NK-92 (cell line): ENCODE data around the gene DPPA2.
"Not testable (repeated sequence)": the region's sequence is repeated elsewhere in the genome, so short reads cannot be mapped to it uniquely, and the experiment has no call there.

Experiments
- DNase-seq: peaks from one replicate; lab custom pipeline; 2025; ENCODE audit not compliant: unreplicated experiment; lab: John Stamatoyannopoulos, UW

DPPA2 gene, protein sequence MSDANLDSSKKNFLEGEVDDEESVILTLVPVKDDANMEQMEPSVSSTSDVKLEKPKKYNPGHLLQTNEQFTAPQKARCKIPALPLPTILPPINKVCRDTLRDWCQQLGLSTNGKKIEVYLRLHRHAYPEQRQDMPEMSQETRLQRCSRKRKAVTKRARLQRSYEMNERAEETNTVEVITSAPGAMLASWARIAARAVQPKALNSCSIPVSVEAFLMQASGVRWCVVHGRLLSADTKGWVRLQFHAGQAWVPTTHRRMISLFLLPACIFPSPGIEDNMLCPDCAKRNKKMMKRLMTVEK

GRCh38 chr3:109316162-109316730 is at the start of gene DPPA2:
DPPA2 (minus strand) TSS chr3:109316517; CDS start chr3:109314542, 1,975 bp downstream.
- DNase-seq, result no peak

DNA sequence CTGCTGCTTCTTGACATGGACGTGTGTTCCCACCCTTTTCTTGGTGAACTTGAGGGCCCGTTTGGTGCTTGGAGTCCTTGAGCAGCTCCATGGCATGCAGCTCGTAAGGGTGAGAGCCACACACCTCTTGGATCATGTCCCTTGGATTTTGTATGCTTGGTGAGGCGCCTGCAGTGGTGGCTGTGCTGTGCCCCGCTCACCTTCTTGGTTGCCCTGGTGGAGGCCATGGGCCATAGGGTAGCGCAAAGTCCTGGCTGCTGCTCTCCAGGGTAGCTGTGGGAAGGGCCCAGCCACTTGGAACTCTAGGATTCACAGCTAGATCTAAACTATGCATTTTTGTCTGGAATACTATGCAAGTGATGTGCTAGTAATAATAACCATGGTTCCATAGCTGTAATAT is 47.8 kb upstream of the DPPA2 start:
- no peak for DNase-seq

DNA sequence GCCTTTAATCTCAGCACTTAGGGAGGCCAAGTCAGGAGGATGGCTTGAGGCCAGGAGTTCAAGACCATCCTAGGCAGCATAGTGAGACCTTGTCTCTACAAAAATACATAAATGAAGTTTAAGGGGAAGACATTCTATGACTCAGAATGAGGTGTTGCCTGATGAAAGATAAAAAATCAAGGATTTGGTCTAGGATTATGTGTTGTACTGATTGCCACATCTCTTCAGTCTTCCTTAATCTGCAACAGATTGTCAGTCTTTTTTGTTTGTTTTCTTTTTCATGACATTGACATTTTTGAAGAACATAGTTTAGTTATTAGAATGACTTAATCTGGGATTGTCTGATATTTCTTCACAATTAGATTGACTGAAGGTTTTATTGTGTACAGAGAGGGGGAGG is 47.3 kb upstream of the DPPA2 start:
- DNase-seq, result no peak

GRCh38 chr3:109362823-109363222 is 46.5 kb upstream of the DPPA2 start:
- DNase-seq, result no peak

DNA sequence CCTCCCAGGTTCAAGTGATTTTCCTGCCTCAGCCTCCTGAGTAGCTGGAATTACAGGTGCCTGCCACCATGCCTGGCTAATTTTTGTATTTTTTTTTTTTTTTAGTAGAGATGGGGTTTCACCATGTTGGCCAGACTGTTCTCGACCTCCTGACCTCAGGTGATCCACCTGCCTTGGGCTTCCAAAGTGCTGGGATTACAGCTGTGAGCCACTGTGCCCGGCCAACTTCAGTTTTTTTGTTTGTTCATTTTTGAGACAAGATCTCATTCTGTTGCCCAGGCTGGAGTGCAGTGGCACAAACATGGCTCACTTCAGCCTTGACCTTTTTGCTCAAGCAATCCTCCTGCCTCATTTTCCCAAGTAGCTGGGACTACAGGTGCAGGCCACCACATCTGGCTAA is 42.5 kb upstream of the DPPA2 start:
- not testable (repeated sequence) for DNase-seq

- DNase-seq, result no peak
Measured at GRCh38 chr3:109356442-109357155, 40.3 kb upstream of the DPPA2 start.

DNA sequence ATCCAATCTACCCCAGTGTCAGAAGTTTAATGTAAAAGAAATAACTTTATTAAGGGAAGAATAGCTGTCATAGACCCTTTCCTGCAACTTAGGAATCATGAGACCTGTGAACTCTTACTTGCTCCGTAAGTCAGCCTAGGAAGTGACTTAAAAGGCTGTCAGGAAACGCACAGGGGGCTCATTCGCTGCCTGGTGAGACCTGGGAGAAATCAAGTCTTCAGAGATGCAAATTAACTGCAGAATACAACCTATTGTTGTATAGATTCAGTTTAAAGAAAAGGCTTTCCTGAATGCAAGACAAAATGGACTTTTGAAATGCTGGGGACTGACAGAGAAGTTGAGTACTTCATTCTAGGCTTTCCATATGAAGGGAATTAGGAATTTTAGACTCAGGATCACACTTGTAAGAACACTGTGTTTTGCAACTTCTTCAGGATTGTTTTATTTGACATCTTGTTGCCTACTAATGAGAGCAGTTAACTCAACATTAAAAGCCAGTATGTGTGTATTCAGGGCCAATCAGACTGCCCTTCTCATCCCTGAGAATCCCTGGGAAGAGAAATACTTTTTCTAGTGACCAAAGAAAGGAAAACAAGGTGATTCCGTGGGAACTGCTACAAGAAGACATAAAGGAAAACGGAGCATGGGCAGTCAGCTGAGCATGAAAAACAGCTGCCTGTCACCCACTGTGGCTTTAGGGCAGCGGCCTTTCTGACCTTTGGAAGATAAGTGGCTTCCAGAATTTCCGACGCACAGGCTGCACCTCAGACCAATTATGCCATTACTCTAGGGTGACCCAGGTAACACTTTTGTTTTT is 39.5 kb upstream of the DPPA2 start:
- no peak for DNase-seq

DNA sequence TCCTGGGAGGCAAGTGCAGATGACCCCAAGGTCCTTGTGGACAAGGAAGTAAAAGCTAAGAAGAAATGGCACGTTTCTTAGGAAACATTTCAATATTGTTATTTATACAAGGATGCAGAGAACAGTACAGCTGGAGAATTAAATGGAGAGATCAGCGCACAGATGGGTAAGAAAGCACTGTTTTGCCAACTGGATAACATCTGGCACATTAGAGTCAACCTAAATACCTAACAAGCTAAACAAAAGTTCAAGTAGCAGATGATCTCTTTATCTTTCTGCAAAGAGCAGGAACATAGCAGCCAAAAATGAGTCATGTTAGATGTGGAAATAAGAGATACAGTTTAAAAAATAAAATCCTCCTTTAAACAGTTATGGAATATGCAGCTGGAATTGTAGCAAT is 36.7 kb upstream of the DPPA2 start:
- no peak for DNase-seq

- DNase-seq, result no peak
Measured at GRCh38 chr3:109351231-109351630, 34.9 kb upstream of the DPPA2 start.

DNA sequence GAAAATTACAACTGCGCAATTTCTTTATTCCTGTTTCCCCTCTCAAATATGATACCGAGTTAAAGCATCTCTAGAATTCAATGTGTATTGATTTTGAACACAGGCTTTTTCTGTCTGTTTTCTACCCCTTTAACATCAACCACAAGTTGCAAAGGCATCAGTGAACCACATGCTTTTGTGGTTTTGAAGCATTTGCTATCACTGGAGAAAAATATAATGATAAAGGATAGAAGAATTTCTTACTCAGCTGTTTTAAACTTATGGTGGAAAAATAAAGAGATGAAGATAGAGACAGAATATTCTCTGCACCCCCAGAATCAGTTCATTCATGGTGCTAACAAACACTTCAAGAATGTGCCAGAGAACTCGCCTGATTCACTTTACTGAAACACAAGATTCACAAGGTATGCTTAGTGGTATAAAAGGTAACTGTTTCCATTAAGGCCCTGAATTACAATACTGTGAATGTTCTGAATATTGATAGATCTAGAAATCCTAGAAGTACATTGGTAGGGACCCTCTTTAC is 30.5 kb upstream of the DPPA2 start:
- no peak for DNase-seq

DNA sequence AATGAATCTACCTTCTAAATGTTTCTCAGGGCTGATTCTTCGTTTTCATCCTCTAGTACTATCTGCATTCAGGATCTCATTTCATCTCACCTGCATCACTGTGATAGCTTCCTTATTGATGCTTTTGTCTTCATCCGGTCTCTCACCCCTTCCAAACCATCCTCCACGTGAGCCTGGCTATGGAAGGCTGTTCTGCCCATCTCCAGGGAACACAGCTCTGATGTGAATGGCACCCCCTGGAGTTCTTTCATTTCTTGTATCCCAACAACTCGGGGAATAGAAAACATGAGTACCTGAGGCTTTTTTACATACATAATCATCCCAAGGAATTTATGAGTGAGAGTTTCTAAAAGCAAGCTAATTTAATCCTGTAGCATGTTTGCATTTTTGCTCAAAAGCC is 29.8 kb upstream of the DPPA2 start:
- no peak for DNase-seq

- DNase-seq, result no peak
Measured at GRCh38 chr3:109339714-109340648, 23.7 kb upstream of the DPPA2 start.

DNA sequence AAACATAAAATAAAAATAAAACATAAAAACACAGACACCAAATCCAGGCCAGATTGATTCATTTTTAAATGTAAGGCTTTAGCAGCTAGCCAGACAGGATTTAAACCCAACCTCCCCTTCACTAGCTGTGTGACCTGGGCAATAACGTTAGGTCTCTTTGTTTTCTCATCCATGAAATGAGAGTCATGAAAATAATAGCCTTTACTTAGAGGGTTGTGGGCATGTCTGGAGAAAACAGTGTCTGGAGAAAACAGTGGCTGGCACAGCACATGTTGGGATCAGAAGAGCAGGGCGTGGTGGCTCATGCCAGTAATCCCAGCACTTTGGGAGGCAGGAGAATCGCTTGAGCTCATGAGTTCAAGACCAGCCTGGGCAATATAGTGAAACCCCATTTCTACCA is 22.9 kb upstream of the DPPA2 start:
- DNase-seq, result no peak

GRCh38 chr3:109338322-109338721 is 22.0 kb upstream of the DPPA2 start:
- no peak for DNase-seq

- no peak for DNase-seq
Measured at GRCh38 chr3:109337393-109337792, 21.1 kb upstream of the DPPA2 start, which contains the start of gene DPPA4. DPPA4 (minus strand) TSS chr3:109337546; CDS start chr3:109337517, 29 bp downstream.

- no peak for DNase-seq
Measured at GRCh38 chr3:109336291-109336861, 20.1 kb upstream of the DPPA2 start.

DNA sequence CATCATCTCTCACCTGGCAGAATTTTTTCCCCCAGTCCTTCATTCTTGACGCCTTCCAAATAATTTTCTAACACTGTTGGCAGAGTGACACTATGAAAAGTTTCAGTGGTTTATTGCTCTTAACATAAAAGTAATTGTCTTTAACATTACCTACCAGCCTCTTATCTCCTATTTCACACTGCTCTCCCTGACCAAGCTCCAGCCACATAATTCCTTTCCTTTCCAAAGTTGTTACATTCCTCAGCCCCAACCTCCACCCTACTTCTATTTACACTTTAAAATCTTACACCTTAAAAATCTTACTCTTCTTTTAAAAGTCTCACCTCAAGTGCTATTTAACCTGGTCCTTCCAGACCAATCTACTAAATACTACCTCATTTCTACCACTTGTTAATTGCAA is 18.3 kb upstream of the DPPA2 start:
- no peak for DNase-seq

DNA sequence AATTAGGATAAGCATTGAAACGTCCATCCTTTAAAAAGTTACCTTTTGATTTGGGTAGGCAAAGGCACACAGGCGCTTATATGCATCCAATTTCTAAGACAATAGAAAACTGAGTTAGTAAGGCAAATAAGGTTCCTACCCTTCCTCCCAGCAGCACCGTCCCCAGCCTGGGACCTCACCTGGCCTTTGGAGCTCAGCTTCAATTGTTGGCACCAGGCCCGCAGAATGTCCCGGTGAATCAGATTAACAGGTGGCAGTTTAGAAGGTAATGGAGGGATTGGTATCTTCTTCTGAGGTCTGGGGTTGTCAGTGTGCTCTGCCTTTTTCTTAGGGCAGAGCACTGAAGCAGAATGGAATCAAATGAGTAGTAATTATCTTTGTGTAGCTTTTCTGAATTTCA is 15.4 kb upstream of the DPPA2 start:
- DNase-seq, result no peak

GRCh38 chr3:109330405-109330804 is 14.1 kb upstream of the DPPA2 start:
- no peak for DNase-seq

DNA sequence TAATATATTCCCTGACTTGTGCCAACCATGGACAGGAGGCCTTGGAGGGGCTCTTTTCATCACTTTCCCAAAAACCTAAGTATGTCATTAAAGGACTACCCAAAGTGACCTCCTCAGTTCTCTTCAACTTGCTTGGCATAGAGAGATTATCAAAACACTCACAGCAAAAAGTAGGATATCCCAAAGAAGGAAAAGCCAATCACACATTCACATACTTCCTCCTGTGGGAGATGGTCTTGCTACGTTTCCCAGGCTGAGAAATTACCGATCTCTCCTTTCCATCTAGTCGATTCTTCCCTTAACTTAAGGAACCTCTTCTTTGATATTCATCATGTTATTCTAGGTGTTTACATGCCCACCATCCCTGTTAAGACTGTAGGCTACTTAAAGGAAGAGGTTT is 11.9 kb upstream of the DPPA2 start:
- no peak for DNase-seq
